WI38 (cell line): ENCODE measurements around the gene STK39.

Experiments used
- H3K4me3 ChIP-seq: 2 replicates; pipeline ENCODE4 v1.5.1; 2011; ENCODE audit warnings: low read depth, mild to moderate bottlenecking, control low read depth, low read length
- TF ChIP-seq, protein P1 (sequence below): IDR thresholded peaks from 2 replicates; pipeline ENCODE4 v1.5.1; 2012; ENCODE audit warnings: low read depth, mild to moderate bottlenecking, control low read depth, low read length

STK39 gene

DNA sequence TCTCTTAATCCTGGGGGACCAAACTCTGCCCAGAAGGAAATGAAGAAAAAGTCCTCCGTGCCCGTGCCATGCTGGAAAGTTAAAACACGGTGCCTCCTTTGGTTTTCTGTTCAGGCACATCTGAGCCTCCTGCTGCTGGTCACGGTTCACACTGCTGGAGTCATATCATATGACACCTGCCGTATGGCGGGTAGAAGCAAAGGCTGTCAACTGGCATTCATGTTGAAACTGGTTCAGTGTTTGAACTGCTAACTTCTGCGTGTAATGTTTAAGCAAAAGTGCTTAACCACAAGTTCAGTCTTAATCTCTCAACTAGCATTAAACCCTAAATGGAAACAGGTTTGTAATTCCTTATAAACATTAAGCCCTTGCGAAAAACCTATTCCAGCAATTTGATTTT, 3.1 kb downstream of the STK39 start:
- TF ChIP-seq, protein P1, sequence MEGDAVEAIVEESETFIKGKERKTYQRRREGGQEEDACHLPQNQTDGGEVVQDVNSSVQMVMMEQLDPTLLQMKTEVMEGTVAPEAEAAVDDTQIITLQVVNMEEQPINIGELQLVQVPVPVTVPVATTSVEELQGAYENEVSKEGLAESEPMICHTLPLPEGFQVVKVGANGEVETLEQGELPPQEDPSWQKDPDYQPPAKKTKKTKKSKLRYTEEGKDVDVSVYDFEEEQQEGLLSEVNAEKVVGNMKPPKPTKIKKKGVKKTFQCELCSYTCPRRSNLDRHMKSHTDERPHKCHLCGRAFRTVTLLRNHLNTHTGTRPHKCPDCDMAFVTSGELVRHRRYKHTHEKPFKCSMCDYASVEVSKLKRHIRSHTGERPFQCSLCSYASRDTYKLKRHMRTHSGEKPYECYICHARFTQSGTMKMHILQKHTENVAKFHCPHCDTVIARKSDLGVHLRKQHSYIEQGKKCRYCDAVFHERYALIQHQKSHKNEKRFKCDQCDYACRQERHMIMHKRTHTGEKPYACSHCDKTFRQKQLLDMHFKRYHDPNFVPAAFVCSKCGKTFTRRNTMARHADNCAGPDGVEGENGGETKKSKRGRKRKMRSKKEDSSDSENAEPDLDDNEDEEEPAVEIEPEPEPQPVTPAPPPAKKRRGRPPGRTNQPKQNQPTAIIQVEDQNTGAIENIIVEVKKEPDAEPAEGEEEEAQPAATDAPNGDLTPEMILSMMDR = no peak

DNA sequence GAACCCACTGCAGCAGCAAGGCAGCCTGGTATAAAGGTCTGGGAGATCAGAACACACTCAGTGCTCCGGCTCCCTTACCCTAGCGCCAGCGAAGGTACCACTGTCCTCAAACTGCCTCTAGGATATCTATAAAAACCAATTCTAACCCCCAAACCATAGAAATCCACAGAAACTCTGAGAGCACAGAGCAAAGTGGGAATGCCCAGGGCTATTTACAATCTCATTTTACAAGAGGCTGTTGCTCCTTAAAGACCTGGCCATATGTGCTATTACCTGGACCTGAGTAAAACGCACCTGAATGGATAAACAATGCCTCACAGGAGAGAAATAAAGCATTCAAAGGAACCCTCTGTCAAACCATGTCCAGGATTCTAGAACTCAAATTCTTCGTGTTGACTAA, 4.3 kb downstream of the STK39 start:
- no peak overlapping the region for H3K4me3 ChIP-seq

More for the DNA sequence above, 3.1 kb downstream of the STK39 start:
- no peak overlapping the region for H3K4me3 ChIP-seq

DNA sequence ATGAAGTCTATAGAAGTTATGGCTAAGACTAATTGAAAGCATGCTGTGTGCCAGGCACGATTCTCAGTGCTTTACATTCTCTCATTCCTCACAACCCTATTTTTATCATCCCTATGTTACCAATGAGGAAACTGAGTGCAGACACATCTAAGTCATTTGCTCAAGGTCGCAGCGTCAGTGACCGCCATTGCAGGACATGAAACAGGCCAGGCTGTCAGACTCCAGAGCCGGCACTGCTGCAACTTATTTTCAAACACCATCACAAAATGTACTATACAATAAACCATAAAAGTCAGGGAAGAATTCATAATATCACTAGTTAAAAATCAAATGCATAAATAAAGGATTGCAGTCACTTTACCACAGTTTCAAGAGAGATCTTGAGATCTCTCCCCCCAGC, 5.6 kb downstream of the STK39 start:
- no peak overlapping the region for H3K4me3 ChIP-seq
- TF ChIP-seq, protein P1 = no peak

More for the DNA sequence above, 4.3 kb downstream of the STK39 start:
- TF ChIP-seq, protein P1 = no peak

DNA sequence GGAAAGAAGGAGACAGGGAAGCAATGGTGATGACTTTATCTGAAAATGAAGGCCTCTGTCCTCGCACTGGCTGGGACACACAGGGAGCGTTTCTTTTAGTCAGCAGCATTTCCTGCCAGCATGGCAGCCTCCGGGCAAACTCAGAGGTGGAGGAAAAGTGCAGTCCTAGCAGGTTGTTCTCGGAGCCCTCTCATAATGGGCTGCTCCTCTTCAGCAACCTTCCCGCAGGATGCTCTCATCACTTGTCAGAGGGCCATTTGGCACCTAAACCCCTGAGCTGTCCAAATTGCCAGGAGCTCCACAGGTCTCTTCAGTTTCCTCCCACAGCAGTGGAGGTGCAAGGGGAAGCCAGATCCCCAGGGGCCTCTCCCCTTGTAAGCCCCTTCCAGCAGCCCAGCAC, 6.2 kb downstream of the STK39 start:
- no peak overlapping the region for H3K4me3 ChIP-seq
- TF ChIP-seq, protein P1 = no peak

DNA sequence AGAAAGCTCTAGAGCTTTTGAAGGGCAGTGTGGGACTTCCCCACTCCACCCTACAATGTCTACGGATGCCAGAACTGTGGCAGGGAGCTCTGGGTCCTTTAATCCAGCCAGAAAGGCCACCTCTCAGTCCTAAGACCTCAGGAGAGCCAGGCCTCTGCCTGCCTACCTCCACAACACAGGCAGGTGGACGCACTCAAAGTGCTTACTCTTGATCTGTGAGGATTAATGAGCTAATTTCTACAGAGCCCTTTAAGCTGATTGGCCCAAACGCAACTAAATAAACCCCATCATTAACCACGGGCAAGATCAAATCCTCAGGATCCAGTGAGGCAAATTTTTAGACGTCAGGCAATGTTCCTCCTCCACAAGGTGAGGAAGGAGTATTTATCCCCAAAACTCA, 8.1 kb downstream of the STK39 start:
- no peak overlapping the region for H3K4me3 ChIP-seq
- TF ChIP-seq, protein P1 = no peak

DNA sequence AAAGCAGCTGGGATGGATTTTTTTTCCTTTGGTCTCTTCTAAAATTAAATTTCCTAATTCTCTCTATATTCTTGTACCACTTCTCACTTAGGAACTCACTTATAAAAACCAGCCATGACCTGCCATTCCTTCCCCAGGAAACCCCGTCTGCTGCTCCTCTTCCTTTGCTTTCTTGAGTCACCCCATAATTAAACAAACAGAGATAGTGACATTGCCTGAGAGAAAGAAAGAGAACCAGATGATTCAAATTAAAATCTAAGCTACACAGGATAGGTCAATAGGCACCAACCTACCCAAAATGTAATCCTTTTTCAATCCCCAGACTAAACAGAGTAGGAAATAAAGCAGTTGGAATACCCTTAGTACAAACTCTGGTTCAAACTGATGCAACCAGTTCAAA, 9.7 kb downstream of the STK39 start:
- TF ChIP-seq, protein P1 = no peak
- H3K4me3 ChIP-seq = no peak overlapping the region

DNA sequence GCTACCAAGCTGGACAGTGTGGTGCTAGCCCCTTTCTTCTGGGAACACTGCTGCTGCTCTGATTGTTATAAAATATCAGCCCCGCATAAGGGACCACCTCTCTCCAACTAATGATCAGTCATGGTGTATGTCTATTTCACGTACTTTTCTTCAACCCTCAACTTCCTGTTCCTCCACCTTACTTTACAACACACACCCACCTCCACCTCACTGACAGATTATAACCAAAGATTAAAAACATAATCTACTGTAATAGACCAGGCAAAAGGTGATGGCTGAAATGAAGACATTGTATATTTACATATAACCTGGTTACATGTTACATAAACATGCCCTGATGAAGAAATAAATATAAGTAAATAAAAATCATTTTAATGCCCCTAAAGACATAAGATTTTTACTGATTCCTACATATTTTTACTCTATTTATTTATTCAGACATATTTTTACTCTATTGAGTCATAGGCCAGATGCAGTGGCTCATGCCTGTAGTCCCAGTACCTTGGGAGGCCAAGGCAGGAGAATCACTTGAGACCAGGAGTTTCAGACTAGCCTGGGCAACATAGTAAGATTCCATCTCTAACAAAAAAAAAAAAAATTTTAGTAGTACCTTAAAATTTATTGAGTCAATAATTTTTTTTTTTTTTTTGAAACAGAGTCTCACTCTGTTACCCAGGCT, 12.8 kb downstream of the STK39 start:
- TF ChIP-seq, protein P1 = no peak
- H3K4me3 ChIP-seq = no peak overlapping the region
